K562 (cell line): ENCODE measurements around the gene CYB5B. TPM values are rescaled to one million over a fixed set of nuclear protein-coding genes. Genes with fewer than 3 reads are reported as not detected.

ENCODE experiments used
- ATAC-seq: fragments of 200-7000 bp; cut with Tn5 transposase; 3 replicates; pipeline ENCODE4 v1.9.1; 2020; ENCODE audit warnings: moderate library complexity
- BruUV-seq: library from RNA; stranded (reverse); fragments of 400-500 nt; replicated peaks from 2 replicates; lab custom pipeline; 2021; lab: Mats Ljungman, UMichigan
- CTCF ChIA-PET: fragments of 300-600 bp; formaldehyde crosslinking; extraction: SDS; loops from one replicate; lab custom pipeline; 2021; ENCODE audit warnings: low intra/inter-chr PET ratio; lab: Yijun Ruan, JAX
- POLR2A ChIA-PET: fragments of 300-600, 350-650 bp; sonication (Branson Sonifier 250); formaldehyde crosslinking; extraction: SDS; loops from one replicate; lab custom pipeline; 2021; ENCODE audit warnings: antibody characterized with exemption, inconsistent platforms; lab: Yijun Ruan, JAX
- DNase-seq, 4 experiments: peaks; one replicate each; pipeline versions ENCODE4 v3.0.0 to v3.0.0-alpha.2; 2011 to 2018; ENCODE audit warnings: low spot score in 3 of 4, mixed read lengths in 3 of 4; ENCODE audit errors: extremely low read depth in 1 of 4
- FAIRE-seq: peaks from 2 replicates; lab custom pipeline; 2011; peaks lifted over from hg19 to GRCh38; lab: Jason Lieb, UNC
- H2AFZ ChIP-seq: 2 replicates; pipeline ENCODE4 v1.6.0; 2011; ENCODE audit warnings: low read depth, low read length, control low read depth, inconsistent platforms
- H3K27ac ChIP-seq: fragments of 200-600 bp; 3 replicates; pipeline ENCODE4 v1.8.0; 2011; ENCODE audit warnings: low read depth, mild to moderate bottlenecking, control low read depth, inconsistent platforms, low read length, moderate library complexity, mixed read lengths; ENCODE audit errors: extremely low read depth
- H3K27me3 ChIP-seq, 2 experiments: fragments of 300-600 bp in 1 of 2; 2 replicates in 1 of 2; 3 replicates in 1 of 2; pipeline versions ENCODE4 v1.6.0 to v1.8.0; 2011; ENCODE audit warnings: inconsistent platforms in 2 of 2, low read length in 2 of 2, mild to moderate bottlenecking in 1 of 2, mixed read lengths in 1 of 2, moderate library complexity in 1 of 2; ENCODE audit not compliant: control insufficient read depth in 2 of 2, insufficient read depth in 2 of 2
- H3K36me3 ChIP-seq: fragments of 300-600 bp; 3 replicates; pipeline ENCODE4 v1.8.0; 2011; ENCODE audit warnings: mild to moderate bottlenecking, low read length, inconsistent platforms; ENCODE audit not compliant: control insufficient read depth, insufficient read depth
- H3K4me1 ChIP-seq, 2 experiments: fragments of 200-600 bp in 1 of 2; replicated peaks in 1 of 2; 2 replicates in 1 of 2; 3 replicates in 1 of 2; pipeline versions ENCODE4 v1.5.1 to v1.8.0; 2011; ENCODE audit warnings: inconsistent platforms in 2 of 2, low read length in 2 of 2, mild to moderate bottlenecking in 1 of 2, mixed read lengths in 1 of 2, moderate library complexity in 1 of 2; ENCODE audit not compliant: control insufficient read depth in 2 of 2, insufficient read depth in 2 of 2
- H3K4me2 ChIP-seq: 2 replicates; pipeline ENCODE4 v1.6.1; 2011; ENCODE audit warnings: low read length, control low read depth, inconsistent platforms, mixed read lengths; ENCODE audit not compliant: insufficient read depth
- H3K4me3 ChIP-seq: fragments of 200-600 bp; sonication (generic), shearing (Covaris generic); 2 replicates; pipeline ENCODE4 v1.5.1; 2016; ENCODE audit warnings: control low read depth, inconsistent platforms
- H3K79me2 ChIP-seq: fragments of 200-600 bp; 3 replicates; pipeline ENCODE4 v1.8.0; 2011; ENCODE audit warnings: low read length, inconsistent platforms; ENCODE audit not compliant: control insufficient read depth, insufficient read depth
- H3K9ac ChIP-seq, 2 experiments: 2 replicates each; pipeline versions ENCODE4 v1.6.0 to v1.6.1; 2011; ENCODE audit warnings: low read depth in 2 of 2, low read length in 2 of 2, control low read depth in 1 of 2, inconsistent platforms in 1 of 2, mild to moderate bottlenecking in 1 of 2, mixed read lengths in 1 of 2; ENCODE audit not compliant: insufficient read depth in 1 of 2
- H3K9me1 ChIP-seq: one replicate; pipeline ENCODE4 v1.6.0; 2011; ENCODE audit warnings: inconsistent platforms, mild to moderate bottlenecking, low read length, moderate library complexity; ENCODE audit not compliant: control insufficient read depth, insufficient read depth
- H3K9me3 ChIP-seq: replicated peaks from 2 replicates; pipeline ENCODE4 v1.5.1; 2011; ENCODE audit warnings: low read depth, low read length, inconsistent platforms; ENCODE audit not compliant: control insufficient read depth, insufficient read depth
- H4K20me1 ChIP-seq: replicated peaks from 2 replicates; pipeline ENCODE4 v1.6.1; 2011; ENCODE audit warnings: low read length, inconsistent platforms, mixed read lengths; ENCODE audit not compliant: control insufficient read depth, insufficient read depth
- CGGBP1 ChIP-seq: fragments of 250-450 bp; sonication (Bioruptor Pico); IDR thresholded peaks from 2 replicates; pipeline ENCODE4 v1.9.0; 2021; ENCODE audit warnings: mild to moderate bottlenecking
- E2F1 ChIP-seq: sonication (generic); formaldehyde crosslinking; IDR thresholded peaks from 2 replicates; pipeline ENCODE4 v1.8.1; 2023; ENCODE audit warnings: mild to moderate bottlenecking, missing genetic modification reagents, moderate library complexity
- ESRRA ChIP-seq: fragments of 450-650 bp; IDR thresholded peaks from 2 replicates; pipeline ENCODE4 v1.6.1; 2014; ENCODE audit warnings: low read depth, mild to moderate bottlenecking, moderate library complexity, borderline replicate concordance
- ETV5 ChIP-seq: sonication (generic); formaldehyde crosslinking; IDR thresholded peaks from 2 replicates; pipeline ENCODE4 v1.4.0; 2020; ENCODE audit warnings: low read depth, mild to moderate bottlenecking, missing genetic modification reagents
- GABPA ChIP-seq: fragments of 200-800 bp; sonication (Bioruptor generic); conservative IDR thresholded peaks from 2 replicates; pipeline ENCODE4 v1.6.1; 2016; ENCODE audit warnings: low read depth, missing genetic modification characterization, missing compliant biosample characterization
- GATAD2A ChIP-seq: fragments of 450-650 bp; IDR thresholded peaks from 2 replicates; pipeline ENCODE4 v1.6.1; 2017
- GTF2F1 ChIP-seq: IDR thresholded peaks from 2 replicates; pipeline ENCODE4 v1.6.1; 2011; ENCODE audit warnings: low read depth, low read length, improper control_type of control experiment
- PHF20 ChIP-seq: fragments of 450-650 bp; IDR thresholded peaks from 2 replicates; pipeline ENCODE4 v1.6.1; 2018; ENCODE audit not compliant: partially characterized antibody
- RBBP5 ChIP-seq: fragments of 200-600 bp; sonication (generic); IDR thresholded peaks from 2 replicates; pipeline ENCODE4 v1.6.1; 2012; ENCODE audit warnings: borderline replicate concordance, mild to moderate bottlenecking, low read length, control low read depth, inconsistent platforms; ENCODE audit not compliant: insufficient read depth, poor library complexity, severe bottlenecking
- RBM34 ChIP-seq: fragments of 200-400 bp; formaldehyde crosslinking; IDR thresholded peaks from 2 replicates; pipeline ENCODE4 v1.6.1; 2018; ENCODE audit warnings: low read length, borderline replicate concordance; ENCODE audit not compliant: insufficient read depth
- U2AF2 ChIP-seq: fragments of 200-400 bp; formaldehyde crosslinking; optimal IDR thresholded peaks from 2 replicates; pipeline ENCODE3; 2017; ENCODE audit warnings: low read depth, mild to moderate bottlenecking, low read length
- ZNF165 ChIP-seq: fragments of 250-450 bp; sonication (Bioruptor Pico); IDR thresholded peaks from 2 replicates; pipeline ENCODE4 v1.4.0; 2020; ENCODE audit warnings: borderline replicate concordance
- WGBS: fragments of 100-300 bp; shearing (Covaris generic); methylation state at CpG from one replicate; pipeline ENCODE4 v1.1.6; 2016; ENCODE audit warnings: low coverage, mixed read lengths; ENCODE audit not compliant: insufficient coverage; ENCODE audit errors: missing lambda C conversion rate; 5-methylcytosine and 5-hydroxymethylcytosine counted together
- in situ Hi-C: fragments of 300-500 bp; cut with MboI; formaldehyde crosslinking; loops from 4 replicates; pipeline ENCODE4 v1.15.0; 2018; ENCODE audit warnings: inconsistent platforms, mixed read lengths
- intact Hi-C: fragments of 100-400 bp; cut with micrococcal nuclease; formaldehyde crosslinking; loops from 2 replicates; pipeline ENCODE4 v1.14.2; 2022
- polyA plus RNA-seq, 8 experiments: library from polyadenylated mRNA; depleted of rRNA in 4 of 8; stranded (reverse) in 5 of 8; unstranded in 3 of 8; fragments of >200 nt; fragmentation: Nextera tagmentation in 2 of 8; fragmentation: Illumina TruSeq in 1 of 8; extraction: Ambion mirVana in 2 of 8; extraction: Trizol in 1 of 8; gene quantifications; 2 replicates each; pipeline versions ENCODE4 v1.2.1 to v1.2.3, GENCODE V29; 2011 to 2014; ENCODE audit warnings: inconsistent platforms in 1 of 8, missing spikeins in 1 of 8
- total RNA-seq, 7 experiments: library from RNA; depleted of rRNA in 6 of 7; stranded (reverse); fragments of >200 nt in 6 of 7; fragmentation: Illumina TruSeq in 2 of 7; extraction: Trizol in 2 of 7; gene quantifications; 2 replicates each; pipeline versions ENCODE4 v1.2.1 to v1.2.3, GENCODE V29; 2011 to 2021; ENCODE audit warnings: low replicate concordance in 1 of 7

The CYB5B gene
- total and polyA plus RNA-seq, 9 of the 15 experiments (the other 6 are each of a cell fraction or from before 2014, with no cell fraction given): 29.9 to 274 (median 136) TPM

- H3K36me3 ChIP-seq: no peaks in the 10 kb centered on the region
- H3K9me1 ChIP-seq: no peaks in the 10 kb centered on the region
- POLR2A ChIA-PET: interaction anchor here (1.0 kb wide), 1 partner anchor 15 kb away, joined by 3 read pairs; no protein-coding TSS in a partner anchor
- H4K20me1 ChIP-seq: no peaks in the 10 kb centered on the region
- no peaks in the 10 kb centered on the region for H3K27me3 ChIP-seq
- BruUV-seq: no TSS peak
- in situ Hi-C loops (no loop called here), intact Hi-C loops (loop anchor here (10.0 kb wide), 1 partner anchor 214 kb away; no protein-coding TSS in a partner anchor)
- no peak overlapping the region for H3K4me3 ChIP-seq
- no peak overlapping the region for H3K9ac ChIP-seq
- ATAC-seq: no peak
- CTCF ChIA-PET: no interaction called here
- no peak overlapping the region for H3K4me2 ChIP-seq
- H3K4me1 ChIP-seq: peaks cover 0 to 8% of the 10 kb centered on the region in 2 experiments; a peak in 3 of 5 replicates
- FAIRE-seq: peak; percentile 54
- 77% methylated on average over 8 of the region's 9 CpGs for WGBS
- no peaks in the 10 kb centered on the region for H3K79me2 ChIP-seq
- no peak for DNase-seq
- no peak overlapping the region for H2AFZ ChIP-seq
- H3K27ac ChIP-seq: no peak overlapping the region
- H3K9me3 ChIP-seq: no peaks in the 10 kb centered on the region
- no peak for TF ChIP-seq RBM34
- TF ChIP-seq ETV5 (CRISPR knock-in tag): no peak
- no peak for TF ChIP-seq ZNF165 (CRISPR knock-in tag)
- TF ChIP-seq U2AF2: no peak
- TF ChIP-seq ESRRA: no peak
- no peak for TF ChIP-seq CGGBP1 (CRISPR knock-in tag)
- no peak for TF ChIP-seq E2F1 (CRISPR knock-in tag)
- TF ChIP-seq GATAD2A: no peak
- no peak for TF ChIP-seq GTF2F1
- no peak for TF ChIP-seq RBBP5
- TF ChIP-seq GABPA (tag): no peak
- no peak for TF ChIP-seq PHF20
Observed at GRCh38 chr16:69490707-69491324, 66.4 kb downstream of the CYB5B start.
